HepG2 (cell line): ENCODE measurements around the gene THSD4. TPM values are rescaled to one million over a fixed set of nuclear protein-coding genes. Genes with fewer than 3 reads are reported as not detected.

Source experiments
- ATAC-seq: fragments of 200-7000 bp; cut with Tn5 transposase; 3 replicates; pipeline ENCODE4 v1.9.1; 2020; ENCODE audit warnings: mild to moderate bottlenecking, moderate library complexity
- BruUV-seq: library from RNA; stranded (reverse); fragments of 400-500 nt; replicated peaks from 2 replicates; lab custom pipeline; 2021; lab: Mats Ljungman, UMichigan
- CTCF ChIA-PET: fragments of 300-600 bp; formaldehyde crosslinking; extraction: SDS; loops from one replicate; lab custom pipeline; 2021; ENCODE audit warnings: low total read pairs, inconsistent platforms, low intra/inter-chr PET ratio; lab: Yijun Ruan, JAX
- POLR2A ChIA-PET: fragments of 350-600 bp; sonication (Branson Sonifier 250); formaldehyde crosslinking; loops from one replicate; lab custom pipeline; 2020; ENCODE audit warnings: antibody characterized with exemption, inconsistent platforms; lab: Yijun Ruan, JAX
- DNase-seq: peaks from one replicate; pipeline ENCODE4 v3.0.0-alpha.2; 2015; ENCODE audit warnings: low spot score
- FAIRE-seq: peaks from 3 replicates; lab custom pipeline; 2011; peaks lifted over from hg19 to GRCh38; lab: Jason Lieb, UNC
- H2AFZ ChIP-seq: one replicate; pipeline ENCODE4 v1.6.1; 2011; ENCODE audit warnings: low read length, inconsistent platforms
- H3K27ac ChIP-seq: fragments of 300-600 bp; 3 replicates; pipeline ENCODE4 v1.8.0; 2011; ENCODE audit warnings: mixed run types, mild to moderate bottlenecking, mixed read lengths, low read length, inconsistent platforms; ENCODE audit not compliant: insufficient read depth; ENCODE audit errors: extremely low read length
- H3K27me3 ChIP-seq, 2 experiments: fragments of 200-600 bp in 1 of 2; 2 replicates in 1 of 2; 3 replicates in 1 of 2; pipeline versions ENCODE4 v1.6.0 to v1.8.0; 2011; ENCODE audit warnings: low read length in 2 of 2, mild to moderate bottlenecking in 2 of 2, moderate library complexity in 2 of 2, inconsistent platforms in 1 of 2; ENCODE audit not compliant: insufficient read depth in 2 of 2, control insufficient read depth in 1 of 2
- H3K36me3 ChIP-seq, 2 experiments: fragments of 200-600 bp in 1 of 2; replicated peaks in 1 of 2; 2 replicates in 1 of 2; 3 replicates in 1 of 2; pipeline versions ENCODE4 v1.5.1 to v1.8.0; 2011; ENCODE audit warnings: low read length in 2 of 2, inconsistent platforms in 1 of 2; ENCODE audit not compliant: insufficient read depth in 2 of 2, control insufficient read depth in 1 of 2
- H3K4me1 ChIP-seq: 2 replicates; pipeline ENCODE4 v1.5.1; 2012; ENCODE audit warnings: low read length, inconsistent platforms; ENCODE audit not compliant: insufficient read depth
- H3K4me2 ChIP-seq: 2 replicates; pipeline ENCODE4 v1.6.0; 2011; ENCODE audit warnings: low read depth, low read length, inconsistent platforms
- H3K4me3 ChIP-seq, 3 experiments: fragments of 200-600 bp in 1 of 3; sonication (generic), shearing (Covaris generic) in 1 of 3; replicated peaks in 1 of 3; 2 replicates each; pipeline ENCODE4 v1.5.1; 2011 to 2016; ENCODE audit warnings: low read length in 3 of 3, inconsistent platforms in 2 of 3, low read depth in 2 of 3, mild to moderate bottlenecking in 2 of 3, control low read depth in 1 of 3, mixed read lengths in 1 of 3; ENCODE audit not compliant: insufficient read depth in 1 of 3
- H3K79me2 ChIP-seq: one replicate; pipeline ENCODE4 v1.6.1; 2011; ENCODE audit warnings: low read length, inconsistent platforms; ENCODE audit not compliant: insufficient read depth
- H3K9ac ChIP-seq: 2 replicates; pipeline ENCODE4 v1.6.0; 2011; ENCODE audit warnings: mild to moderate bottlenecking, low read depth, low read length, inconsistent platforms; ENCODE audit not compliant: insufficient read depth
- H3K9me3 ChIP-seq: 2 replicates; pipeline ENCODE4 v1.5.1; 2012; ENCODE audit warnings: mild to moderate bottlenecking, low read length
- H4K20me1 ChIP-seq: 2 replicates; pipeline ENCODE4 v1.6.0; 2011; ENCODE audit warnings: inconsistent platforms, mild to moderate bottlenecking, low read length, moderate library complexity; ENCODE audit not compliant: insufficient read depth
- CBX1 ChIP-seq: IDR thresholded peaks from one replicate; pipeline ENCODE4 v1.6.1; 2016; ENCODE audit warnings: antibody characterized with exemption, low read depth
- CHCHD3 ChIP-seq: sonication (generic); formaldehyde crosslinking; IDR thresholded peaks from 2 replicates; pipeline ENCODE4 v1.8.0; 2022; ENCODE audit warnings: mild to moderate bottlenecking, missing genetic modification reagents, moderate library complexity
- FOSL2 ChIP-seq: sonication (generic); formaldehyde crosslinking; IDR thresholded peaks from 2 replicates; pipeline ENCODE4 v1.4.0; 2020; ENCODE audit warnings: missing genetic modification reagents
- ISX ChIP-seq: sonication (generic); formaldehyde crosslinking; conservative IDR thresholded peaks from 2 replicates; pipeline ENCODE4 v1.5.0; 2020; ENCODE audit warnings: missing genetic modification reagents
- NR2F1 ChIP-seq, 2 experiments: fragments of 450-650 bp in 1 of 2; formaldehyde crosslinking in 1 of 2; IDR thresholded peaks; 2 replicates each; pipeline versions ENCODE4 v1.5.0 to v1.6.1; 2016 to 2020; ENCODE audit warnings: mild to moderate bottlenecking in 1 of 2, missing compliant biosample characterization in 1 of 2, missing genetic modification reagents in 1 of 2, moderate library complexity in 1 of 2
- SETDB1 ChIP-seq: sonication (generic); formaldehyde crosslinking; IDR thresholded peaks from 2 replicates; pipeline ENCODE4 v1.5.1; 2020; ENCODE audit warnings: missing genetic modification reagents, mild to moderate bottlenecking, borderline replicate concordance
- SOX6 ChIP-seq, 2 experiments: fragments of 450-650 bp in 1 of 2; sonication (generic) in 1 of 2; formaldehyde crosslinking in 1 of 2; IDR thresholded peaks; 2 replicates each; pipeline versions ENCODE4 v1.4.0 to v1.6.1; 2017 to 2020; ENCODE audit warnings: antibody characterized with exemption in 1 of 2, mild to moderate bottlenecking in 1 of 2, missing genetic modification reagents in 1 of 2
- TOPORS ChIP-seq: sonication (generic); formaldehyde crosslinking; IDR thresholded peaks from 2 replicates; pipeline ENCODE4 v1.8.0; 2023; ENCODE audit warnings: mild to moderate bottlenecking, missing genetic modification reagents
- ZNF496 ChIP-seq: sonication (generic); formaldehyde crosslinking; IDR thresholded peaks from 2 replicates; pipeline ENCODE4 v1.8.1; 2023; ENCODE audit warnings: mild to moderate bottlenecking, moderate library complexity, missing genetic modification reagents; ENCODE audit not compliant: insufficient replicate concordance
- ZNF557 ChIP-seq: sonication (generic); formaldehyde crosslinking; IDR thresholded peaks from 2 replicates; pipeline ENCODE4 v1.4.0; 2020; ENCODE audit warnings: missing genetic modification reagents
- ZNF607 ChIP-seq: sonication (generic); formaldehyde crosslinking; IDR thresholded peaks from 2 replicates; pipeline ENCODE4 v1.5.1; 2020; ENCODE audit warnings: missing genetic modification reagents, mild to moderate bottlenecking, borderline replicate concordance
- ZNF660 ChIP-seq: sonication (generic); formaldehyde crosslinking; IDR thresholded peaks from 2 replicates; pipeline ENCODE4 v1.5.1; 2020; ENCODE audit warnings: mild to moderate bottlenecking, low read depth, missing genetic modification reagents, borderline replicate concordance
- ZNF883 ChIP-seq: sonication (generic); formaldehyde crosslinking; IDR thresholded peaks from 2 replicates; pipeline ENCODE4 v1.5.1; 2020; ENCODE audit warnings: mild to moderate bottlenecking, missing genetic modification reagents; ENCODE audit errors: not compliant biosample characterization
- WGBS: methylation state at CpG from one replicate; pipeline ENCODE4 v1.1.6; 2017; ENCODE audit warnings: low lambda C conversion rate; 5-methylcytosine and 5-hydroxymethylcytosine counted together
- in situ Hi-C: cut with HindIII; loops from 2 replicates; pipeline ENCODE4 v1.10.0; 2017; ENCODE audit warnings: low pct_unique_long_range_greater_than_20kb; ENCODE audit not compliant: extremely low pct_ligation_motif_present
- intact Hi-C: fragments of 100-400 bp; cut with micrococcal nuclease; formaldehyde crosslinking; loops from one replicate; pipeline ENCODE4 v1.10.0; 2022; ENCODE audit not compliant: unreplicated experiment
- polyA plus RNA-seq, 8 experiments: library from polyadenylated mRNA; depleted of rRNA in 3 of 8; stranded (reverse) in 7 of 8; unstranded in 1 of 8; fragments of >200 nt; fragmentation: Illumina TruSeq in 4 of 8; extraction: Trizol in 4 of 8; gene quantifications; 2 replicates each; pipeline versions ENCODE4 v1.2.1 to v1.2.3, GENCODE V29; 2011 to 2016; ENCODE audit warnings: low read depth in 4 of 8, missing spikeins in 1 of 8, mixed read lengths in 1 of 8; ENCODE audit not compliant: insufficient read depth in 1 of 8
- total RNA-seq, 5 experiments: library from RNA; depleted of rRNA; stranded (reverse); fragments of >200 nt; fragmentation: Illumina TruSeq; extraction: Trizol; gene quantifications; 2 replicates each; pipeline ENCODE4 v1.2.3, GENCODE V29; 2016; ENCODE audit warnings: low read depth in 1 of 5
- TF ChIP-seq, protein P1 (sequence below): sonication (generic); formaldehyde crosslinking; conservative IDR thresholded peaks from 2 replicates; pipeline ENCODE4 v1.4.0; 2020; ENCODE audit warnings: missing genetic modification reagents
- TF ChIP-seq, protein P2 (sequence below): sonication (generic); formaldehyde crosslinking; IDR thresholded peaks from 2 replicates; pipeline ENCODE4 v1.5.0; 2020; ENCODE audit warnings: mild to moderate bottlenecking, missing genetic modification reagents
- TF ChIP-seq, protein P3 (sequence below): IDR thresholded peaks from 2 replicates; pipeline ENCODE4 v1.6.1; 2016; ENCODE audit warnings: control low read depth
- TF ChIP-seq, protein P4 (sequence below): IDR thresholded peaks from 2 replicates; pipeline ENCODE4 v1.6.1; 2016; ENCODE audit warnings: missing genetic modification reagents, missing compliant biosample characterization

Gene THSD4
- total and polyA plus RNA-seq, 2 of the 13 experiments (the other 11 are each of a cell fraction or from before 2014, with no cell fraction given) = 0.07 to 0.21 TPM

DNA sequence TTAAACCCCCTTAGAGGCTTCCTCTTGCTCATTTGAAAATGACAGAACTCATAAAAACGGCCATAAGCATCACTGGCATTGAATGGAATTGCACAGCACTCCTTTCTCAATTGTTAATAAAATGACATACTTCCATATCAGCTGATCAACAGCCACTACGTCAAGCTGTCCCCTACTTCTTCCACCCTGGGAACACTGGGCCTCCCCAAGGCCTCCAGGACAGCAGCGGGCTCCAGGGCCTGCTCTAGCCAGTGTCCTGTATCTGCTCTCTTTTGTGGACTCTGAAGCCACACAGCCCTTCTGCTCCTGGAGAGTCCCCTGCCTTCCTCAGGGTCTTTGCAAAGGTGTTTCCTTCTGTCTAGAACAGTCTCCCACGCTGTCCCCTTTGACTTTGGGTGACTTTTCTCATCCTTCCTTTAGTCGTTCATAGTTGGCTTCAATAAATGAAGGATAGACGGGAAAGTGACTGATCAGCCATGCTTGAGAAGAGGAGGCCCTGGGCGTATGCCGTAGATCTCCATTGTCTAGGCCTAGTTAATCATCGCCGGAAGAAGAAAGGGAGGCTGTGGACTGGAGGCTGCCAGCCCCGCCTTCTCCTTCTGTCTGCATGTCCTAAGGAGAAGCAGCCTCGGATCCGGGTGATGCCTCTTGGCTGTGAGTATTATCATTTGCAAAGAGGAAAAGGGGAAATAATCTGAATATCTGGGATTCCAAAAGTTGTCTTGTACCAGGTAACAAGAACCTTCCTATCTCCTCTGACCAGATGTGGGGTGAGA is 4.7 kb upstream of the THSD4 start (continued):
- TF ChIP-seq SOX6 (IDR thresholded peaks at IDR 0.05) (no peak), SOX6 (CRISPR knock-in tag; IDR thresholded peaks at IDR 0.05) (no peak)

DNA sequence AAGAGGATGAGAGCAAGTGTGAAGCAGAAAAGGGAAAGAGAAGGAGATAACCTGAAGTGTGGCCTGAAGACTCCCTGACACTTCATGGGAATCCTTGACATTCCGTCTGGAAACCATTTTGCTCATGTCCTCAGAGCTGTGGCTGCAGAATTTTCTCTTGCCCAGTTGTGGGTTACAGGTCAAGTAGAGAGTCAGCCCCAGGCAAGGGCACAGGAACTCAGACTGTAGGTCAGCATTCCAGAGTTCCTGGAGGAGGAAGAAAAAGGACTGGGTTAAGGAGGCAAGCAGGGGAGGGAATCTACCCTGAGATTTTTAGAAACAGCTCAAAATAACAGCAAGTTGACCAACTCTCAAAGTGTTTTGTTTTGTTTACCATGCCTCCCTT is 4.1 kb upstream of the THSD4 start:
- WGBS = 20% methylated on average over 1 of the region's 1 CpG
- H3K36me3 ChIP-seq = no peaks in the 10 kb centered on the region
- H3K27ac ChIP-seq = no peak overlapping the region
- H3K4me2 ChIP-seq = no peak overlapping the region
- H2AFZ ChIP-seq = no peak overlapping the region
- in situ Hi-C loops (loop anchor here (10.0 kb wide), 1 partner anchor 694 kb away; no protein-coding TSS in a partner anchor), intact Hi-C loops (no loop called here)
- no peak for FAIRE-seq
- no peak for ATAC-seq
- no peak overlapping the region for H3K9ac ChIP-seq
- H4K20me1 ChIP-seq = no peaks in the 10 kb centered on the region
- ChIA-PET POLR2A (no interaction called here), CTCF (no interaction called here)
- H3K4me3 ChIP-seq = no peak overlapping the region
- H3K79me2 ChIP-seq = no peaks in the 10 kb centered on the region
- DNase-seq = no peak
- peaks cover 0 to 5% of the 10 kb centered on the region in 2 experiments; a peak in 3 of 5 replicates for H3K27me3 ChIP-seq
- BruUV-seq = no TSS peak
- no peaks in the 10 kb centered on the region for H3K4me1 ChIP-seq
- no peaks in the 10 kb centered on the region for H3K9me3 ChIP-seq
- TF ChIP-seq, protein P1, sequence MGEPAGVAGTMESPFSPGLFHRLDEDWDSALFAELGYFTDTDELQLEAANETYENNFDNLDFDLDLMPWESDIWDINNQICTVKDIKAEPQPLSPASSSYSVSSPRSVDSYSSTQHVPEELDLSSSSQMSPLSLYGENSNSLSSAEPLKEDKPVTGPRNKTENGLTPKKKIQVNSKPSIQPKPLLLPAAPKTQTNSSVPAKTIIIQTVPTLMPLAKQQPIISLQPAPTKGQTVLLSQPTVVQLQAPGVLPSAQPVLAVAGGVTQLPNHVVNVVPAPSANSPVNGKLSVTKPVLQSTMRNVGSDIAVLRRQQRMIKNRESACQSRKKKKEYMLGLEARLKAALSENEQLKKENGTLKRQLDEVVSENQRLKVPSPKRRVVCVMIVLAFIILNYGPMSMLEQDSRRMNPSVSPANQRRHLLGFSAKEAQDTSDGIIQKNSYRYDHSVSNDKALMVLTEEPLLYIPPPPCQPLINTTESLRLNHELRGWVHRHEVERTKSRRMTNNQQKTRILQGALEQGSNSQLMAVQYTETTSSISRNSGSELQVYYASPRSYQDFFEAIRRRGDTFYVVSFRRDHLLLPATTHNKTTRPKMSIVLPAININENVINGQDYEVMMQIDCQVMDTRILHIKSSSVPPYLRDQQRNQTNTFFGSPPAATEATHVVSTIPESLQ (CRISPR knock-in tag) = no peak
- TF ChIP-seq TOPORS (CRISPR knock-in tag) (no peak), ZNF883 (CRISPR knock-in tag) (no peak), ZNF660 (CRISPR knock-in tag) (no peak), ZNF557 (CRISPR knock-in tag) (no peak), ZNF607 (no peak), CBX1 (no peak), CHCHD3 (CRISPR knock-in tag) (no peak), FOSL2 (CRISPR knock-in tag) (no peak), NR2F1 (CRISPR knock-in tag; IDR thresholded peaks at IDR 0.05) (no peak), SETDB1 (CRISPR knock-in tag) (no peak), ISX (CRISPR knock-in tag) (no peak), ZNF496 (CRISPR knock-in tag) (no peak)
- TF ChIP-seq, protein P2, sequence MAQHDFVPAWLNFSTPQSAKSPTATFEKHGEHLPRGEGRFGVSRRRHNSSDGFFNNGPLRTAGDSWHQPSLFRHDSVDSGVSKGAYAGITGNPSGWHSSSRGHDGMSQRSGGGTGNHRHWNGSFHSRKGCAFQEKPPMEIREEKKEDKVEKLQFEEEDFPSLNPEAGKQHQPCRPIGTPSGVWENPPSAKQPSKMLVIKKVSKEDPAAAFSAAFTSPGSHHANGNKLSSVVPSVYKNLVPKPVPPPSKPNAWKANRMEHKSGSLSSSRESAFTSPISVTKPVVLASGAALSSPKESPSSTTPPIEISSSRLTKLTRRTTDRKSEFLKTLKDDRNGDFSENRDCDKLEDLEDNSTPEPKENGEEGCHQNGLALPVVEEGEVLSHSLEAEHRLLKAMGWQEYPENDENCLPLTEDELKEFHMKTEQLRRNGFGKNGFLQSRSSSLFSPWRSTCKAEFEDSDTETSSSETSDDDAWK (CRISPR knock-in tag) = no peak
- TF ChIP-seq, protein P3, sequence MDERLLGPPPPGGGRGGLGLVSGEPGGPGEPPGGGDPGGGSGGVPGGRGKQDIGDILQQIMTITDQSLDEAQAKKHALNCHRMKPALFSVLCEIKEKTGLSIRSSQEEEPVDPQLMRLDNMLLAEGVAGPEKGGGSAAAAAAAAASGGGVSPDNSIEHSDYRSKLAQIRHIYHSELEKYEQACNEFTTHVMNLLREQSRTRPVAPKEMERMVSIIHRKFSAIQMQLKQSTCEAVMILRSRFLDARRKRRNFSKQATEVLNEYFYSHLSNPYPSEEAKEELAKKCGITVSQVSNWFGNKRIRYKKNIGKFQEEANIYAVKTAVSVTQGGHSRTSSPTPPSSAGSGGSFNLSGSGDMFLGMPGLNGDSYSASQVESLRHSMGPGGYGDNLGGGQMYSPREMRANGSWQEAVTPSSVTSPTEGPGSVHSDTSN (CRISPR knock-in tag) = no peak
- TF ChIP-seq, protein P4, sequence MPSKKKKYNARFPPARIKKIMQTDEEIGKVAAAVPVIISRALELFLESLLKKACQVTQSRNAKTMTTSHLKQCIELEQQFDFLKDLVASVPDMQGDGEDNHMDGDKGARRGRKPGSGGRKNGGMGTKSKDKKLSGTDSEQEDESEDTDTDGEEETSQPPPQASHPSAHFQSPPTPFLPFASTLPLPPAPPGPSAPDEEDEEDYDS = no peak
